ENCODE measurements around the gene NRP2.

Gene NRP2

DNA sequence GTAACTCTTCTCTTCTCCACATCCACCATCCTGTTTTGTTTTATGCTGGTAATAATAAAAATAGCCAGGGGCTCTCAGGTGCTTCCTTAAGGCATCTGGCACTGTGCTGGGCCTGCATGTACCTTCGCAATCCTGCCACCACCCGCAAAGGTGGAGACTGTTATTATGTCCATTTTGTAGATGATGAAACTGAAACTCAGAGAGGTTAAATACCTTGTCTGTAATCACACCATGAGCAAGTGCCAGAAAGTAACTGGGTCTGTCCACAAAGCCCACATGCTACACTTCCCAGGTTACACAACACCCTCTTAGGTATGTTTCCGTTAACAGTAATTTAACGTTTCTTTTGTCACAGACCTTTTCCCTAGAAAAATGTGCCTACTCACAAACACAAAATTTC is 27.0 kb downstream of the NRP2 start:
- no peak for DNase-seq (ENCODE audit: low read depth in 2 of 2)

DNA sequence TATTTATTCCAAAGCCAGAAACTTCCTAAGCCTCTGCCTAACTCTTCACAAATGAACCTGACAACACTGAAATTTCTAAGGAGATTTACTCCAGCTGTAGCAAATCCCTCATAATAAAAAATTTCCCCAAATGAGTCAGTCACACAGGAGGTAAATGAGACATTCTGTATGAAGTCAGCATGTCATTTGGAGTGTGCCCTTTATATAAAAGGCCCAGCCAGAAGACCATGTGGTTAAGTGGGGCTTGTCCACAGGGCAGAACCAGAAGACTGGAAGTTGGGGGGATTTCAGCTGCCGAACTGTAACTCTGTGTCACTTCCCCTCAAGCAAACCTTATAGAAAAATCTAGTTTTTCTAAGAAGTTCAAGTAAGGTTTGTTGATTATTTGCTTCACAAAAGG is 30.2 kb downstream of the NRP2 start:
- DNase-seq (ENCODE audit: low read depth in 2 of 2): no peak

- DNase-seq (ENCODE audit: low read depth in 2 of 2): no peak
Observed at GRCh38 chr2:205713086-205713485, 30.8 kb downstream of the NRP2 start.

DNA sequence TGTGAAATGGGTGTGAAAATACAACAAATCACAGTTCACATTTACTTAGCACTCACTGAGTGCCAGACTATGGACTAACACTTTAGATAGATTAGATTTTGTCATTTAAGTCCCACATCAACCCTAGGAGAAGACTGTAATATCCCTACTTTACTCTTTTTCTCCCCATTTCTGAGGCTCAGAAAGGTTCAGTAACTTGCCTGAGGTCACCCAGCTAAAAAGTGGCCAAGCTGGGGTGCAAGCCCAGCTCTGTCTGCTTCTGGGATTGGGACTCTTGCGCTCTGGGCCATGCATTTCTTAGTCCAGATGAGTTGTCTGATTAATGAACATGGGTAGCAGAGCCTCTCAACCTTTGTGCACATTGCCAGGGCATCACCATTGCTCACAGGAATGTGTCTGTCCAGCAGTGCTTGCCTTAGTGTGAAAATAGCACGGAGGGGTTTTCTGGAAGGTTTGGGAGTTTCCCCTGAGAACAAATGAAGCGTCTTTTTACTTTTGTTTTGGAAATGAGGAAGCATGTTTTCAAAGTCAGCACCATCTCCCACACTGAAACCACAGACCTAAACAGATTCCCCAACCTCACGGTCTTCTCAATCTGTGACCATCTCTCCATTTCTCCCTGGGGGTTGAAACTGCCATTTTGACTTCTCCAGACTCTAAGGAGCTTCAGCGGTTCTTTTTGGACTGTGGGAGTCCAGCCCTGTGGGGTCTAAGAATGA is 31.9 kb downstream of the NRP2 start:
- no peak for DNase-seq (ENCODE audit: low read depth in 2 of 2)

DNA sequence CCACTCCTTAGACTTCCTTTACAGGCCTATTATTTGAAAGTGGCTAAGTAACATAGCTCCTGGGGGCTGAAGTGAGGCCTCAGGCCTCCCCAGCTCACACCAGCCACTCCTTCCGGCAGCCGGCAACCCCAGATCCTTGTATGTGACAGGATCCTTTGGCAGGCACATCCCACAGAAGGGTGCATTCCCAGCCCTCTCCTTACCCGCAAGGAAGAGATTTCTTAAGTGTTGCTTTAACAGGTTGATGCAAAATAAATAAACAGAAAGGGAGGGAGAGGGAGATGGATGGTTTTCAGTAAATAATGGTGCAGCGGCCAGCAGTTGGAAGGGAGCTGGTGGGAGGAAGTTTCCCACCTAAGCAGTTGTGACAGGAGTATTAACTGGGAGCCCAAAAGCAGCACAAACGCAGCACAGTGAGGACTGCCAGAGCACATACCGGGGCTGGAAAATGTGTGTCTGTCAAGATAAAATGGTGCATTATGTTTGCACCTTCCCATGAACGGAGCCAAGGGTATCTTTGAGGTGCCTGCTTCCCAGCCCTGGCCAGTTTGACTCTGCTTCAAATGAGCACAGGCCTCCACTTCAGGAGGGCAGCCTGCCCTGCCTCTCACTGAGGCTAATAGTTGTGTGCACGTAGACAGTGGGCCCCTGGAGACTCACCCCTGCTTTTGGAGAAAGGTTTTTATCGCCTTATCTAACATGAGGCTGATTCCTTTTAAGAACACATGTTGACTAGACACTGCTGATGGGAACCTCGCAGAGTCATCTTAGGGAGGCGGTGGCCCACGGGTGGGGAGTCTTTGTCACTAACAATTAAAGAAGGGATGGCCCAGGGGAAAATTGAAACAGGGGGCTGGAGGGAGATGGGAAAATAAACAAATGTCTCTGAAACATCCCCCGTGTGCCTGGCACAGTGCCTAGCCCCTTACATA is 32.8 kb downstream of the NRP2 start:
- DNase-seq (ENCODE audit: low read depth in 2 of 2): no peak

- DNase-seq (ENCODE audit: low read depth in 2 of 2): no peak
Observed at GRCh38 chr2:205715831-205716525, 33.7 kb downstream of the NRP2 start.

DNA sequence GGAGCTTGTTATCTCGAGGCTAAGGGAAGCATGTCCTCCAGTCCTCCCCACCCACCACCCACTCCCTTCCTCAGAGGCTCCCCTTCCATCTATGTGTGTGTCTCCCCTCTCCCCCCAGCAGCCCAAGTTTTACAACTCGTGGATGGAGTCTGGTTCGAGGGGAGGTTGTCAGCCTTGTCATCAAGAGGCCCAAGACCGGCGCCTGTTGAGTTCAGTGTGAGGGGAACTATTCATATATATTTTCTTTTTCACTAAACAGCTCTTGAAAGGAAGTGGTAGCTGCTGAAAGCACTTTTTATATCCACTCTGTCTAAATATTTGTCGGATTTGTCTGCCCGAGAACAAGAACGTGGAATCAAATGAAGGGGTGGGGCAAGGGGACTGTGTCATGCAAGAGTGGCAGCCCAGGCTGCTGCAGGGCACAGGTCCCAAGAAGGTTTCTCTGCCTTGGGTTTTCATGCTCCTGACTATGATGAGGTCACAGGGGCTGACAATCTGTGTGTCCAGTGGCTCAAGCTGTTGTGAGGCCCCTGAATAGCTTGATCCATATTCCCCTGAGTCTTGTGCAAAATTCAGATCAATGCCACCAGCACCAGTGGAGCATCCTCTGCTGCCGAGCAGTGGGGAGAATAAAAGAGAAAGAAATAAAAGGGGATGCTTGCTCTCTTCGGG is 35.0 kb downstream of the NRP2 start:
- DNase-seq (ENCODE audit: low read depth in 2 of 2): no peak

- no peak for DNase-seq (ENCODE audit: low read depth in 2 of 2)
Observed at GRCh38 chr2:205717999-205718398, 35.7 kb downstream of the NRP2 start.

DNA sequence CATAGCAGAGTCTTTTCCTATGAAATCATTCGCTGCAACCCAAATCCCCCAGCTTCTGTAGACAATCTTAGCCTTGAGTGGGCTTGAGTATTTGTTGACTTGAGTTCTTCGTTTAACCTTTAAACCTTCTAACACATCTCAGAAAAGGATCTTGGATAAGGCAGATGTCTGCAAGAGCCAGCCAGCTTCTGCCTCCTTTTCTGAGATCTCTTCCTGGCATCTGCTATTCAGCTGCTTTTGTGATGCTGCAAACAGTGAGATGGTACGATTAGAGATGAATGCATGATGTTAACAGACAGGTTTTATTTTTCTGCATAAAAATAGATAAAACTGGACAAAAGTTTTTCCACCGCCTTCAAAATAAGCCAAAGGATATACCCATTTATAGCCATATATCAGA is 37.5 kb downstream of the NRP2 start:
- DNase-seq (ENCODE audit: low read depth in 2 of 2): no peak

DNA sequence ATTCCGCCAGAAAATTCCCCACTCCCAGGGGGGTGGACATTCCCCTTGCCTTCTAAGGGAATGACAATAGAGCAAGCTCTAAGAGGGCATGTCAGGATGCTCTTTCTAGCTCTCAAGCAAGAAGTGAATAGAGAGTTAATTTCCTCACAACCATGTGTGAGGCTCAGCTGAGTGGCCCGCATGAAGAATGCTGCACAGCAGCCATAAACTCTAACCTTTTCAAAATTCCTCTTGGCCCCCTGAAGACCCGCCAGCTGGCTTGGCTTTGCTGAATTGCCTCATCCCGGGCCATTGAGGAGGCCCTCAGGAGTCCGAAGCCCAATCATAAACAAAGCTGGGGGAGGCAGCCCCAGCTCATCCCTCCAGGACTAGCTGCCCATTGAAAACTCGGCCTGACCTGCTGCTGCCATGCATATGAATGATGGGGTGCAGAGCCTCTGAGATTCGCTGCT is 38.2 kb downstream of the NRP2 start:
- no peak for DNase-seq (ENCODE audit: low read depth in 2 of 2)

- DNase-seq (ENCODE audit: low read depth in 2 of 2): no peak
Observed at GRCh38 chr2:205721057-205721449, 38.8 kb downstream of the NRP2 start.

GRCh38 chr2:205722283-205722918 is 40.1 kb downstream of the NRP2 start:
- no peak for DNase-seq (ENCODE audit: low read depth in 2 of 2)

DNA sequence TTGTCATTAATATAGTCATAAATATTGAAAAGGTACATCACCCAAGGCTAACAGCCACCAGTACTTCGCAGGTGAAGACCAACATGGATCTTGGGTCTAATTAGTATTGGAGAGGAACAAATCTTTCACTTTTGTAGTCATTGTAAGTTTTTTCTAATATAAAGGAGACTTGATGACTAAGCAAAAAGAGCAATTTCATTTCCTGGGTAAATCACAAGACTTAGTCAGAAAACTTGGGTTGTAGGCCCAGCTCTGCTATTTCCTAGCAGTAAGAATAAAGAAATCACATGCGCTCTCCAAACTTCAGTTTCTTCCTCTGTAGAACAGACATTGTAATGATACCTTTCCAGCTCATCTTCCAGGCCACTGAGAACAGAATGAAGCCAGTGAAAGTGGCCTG is 40.9 kb downstream of the NRP2 start:
- DNase-seq (ENCODE audit: low read depth in 2 of 2): no peak

DNA sequence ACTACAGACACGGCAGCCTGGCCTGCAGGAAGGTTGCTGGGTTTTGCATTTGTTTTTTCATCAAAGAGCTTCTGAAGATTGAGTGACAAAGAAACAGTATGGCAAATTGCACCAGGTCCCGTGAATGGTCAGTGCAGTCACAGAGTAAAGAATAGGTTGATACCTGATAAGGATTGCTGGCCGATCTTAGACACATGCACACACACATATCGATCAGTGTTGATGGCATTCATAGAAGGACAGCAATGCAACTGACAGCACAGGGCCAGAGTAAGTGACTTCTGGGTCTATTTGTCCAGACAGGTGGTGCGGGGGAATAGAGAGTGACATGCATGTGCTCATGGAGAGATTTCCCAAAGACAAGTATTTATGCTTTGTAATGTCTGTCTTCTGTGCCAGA is 42.8 kb downstream of the NRP2 start:
- DNase-seq (ENCODE audit: low read depth in 2 of 2): no peak

DNA sequence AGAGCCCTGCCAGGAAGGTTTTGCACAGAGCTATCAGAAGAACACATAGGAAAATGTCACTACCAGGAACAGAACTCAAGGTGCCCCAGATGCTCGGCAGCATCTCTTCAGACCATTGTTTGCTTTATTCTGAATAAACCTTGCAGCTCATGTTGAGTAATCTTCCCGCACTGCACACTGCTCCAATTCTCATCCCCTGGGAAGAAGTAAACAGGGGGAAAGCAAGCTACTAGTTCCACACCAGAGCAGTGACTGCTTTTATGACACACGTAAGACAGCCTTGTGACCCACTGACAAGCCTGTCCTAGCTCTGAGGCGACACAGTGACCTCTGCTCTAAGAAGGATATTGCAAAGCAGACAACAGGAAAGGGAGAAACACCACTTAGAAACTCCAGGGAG is 44.2 kb downstream of the NRP2 start:
- no peak for DNase-seq (ENCODE audit: low read depth in 2 of 2)

GRCh38 chr2:205727174-205727573 is 44.9 kb downstream of the NRP2 start:
- DNase-seq (ENCODE audit: low read depth in 2 of 2): no peak

- DNase-seq (ENCODE audit: low read depth in 2 of 2): no peak
Observed at GRCh38 chr2:205728366-205728765, 46.1 kb downstream of the NRP2 start.

GRCh38 chr2:205730191-205730590 is 47.9 kb downstream of the NRP2 start:
- DNase-seq (ENCODE audit: low read depth in 2 of 2): no peak

- no peak for DNase-seq (ENCODE audit: low read depth in 2 of 2)
Observed at GRCh38 chr2:205730701-205731582, 48.6 kb downstream of the NRP2 start.

DNA sequence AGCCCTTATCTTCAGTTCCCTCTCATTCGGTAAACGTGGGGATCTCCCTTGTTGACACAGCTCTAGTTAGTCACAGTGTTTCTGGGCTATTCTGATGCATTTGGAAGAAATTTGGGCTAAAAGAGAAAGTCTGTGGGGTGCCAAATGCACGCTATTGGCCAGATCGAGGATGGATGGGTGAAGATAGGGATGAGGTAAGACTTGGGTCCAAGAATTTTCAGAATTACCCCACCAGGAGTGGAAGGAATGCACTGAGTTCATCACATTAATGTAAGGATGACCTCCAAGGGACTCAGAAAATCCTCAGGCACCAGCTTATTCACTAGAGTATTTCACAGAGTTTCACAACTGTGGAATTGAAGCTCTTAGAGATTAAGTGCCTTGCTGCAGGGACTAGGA is 49.3 kb downstream of the NRP2 start:
- DNase-seq (ENCODE audit: low read depth in 2 of 2): no peak
